Fibroblast of the aortic adventitia (primary cell): ENCODE measurements around the gene SLC1A7. TPM values are rescaled to one million over a fixed set of nuclear protein-coding genes. Genes with fewer than 3 reads are reported as not detected.

Experiments
- DNase-seq: peaks from one replicate; pipeline ENCODE4 v3.0.0-alpha.2; 2010; ENCODE audit warnings: low read depth
- H3K4me3 ChIP-seq: 2 replicates; pipeline ENCODE4 v1.5.1; 2011; ENCODE audit warnings: low read depth, mild to moderate bottlenecking, control low read depth, low read length, moderate library complexity
- total RNA-seq: library from RNA; depleted of rRNA; stranded (reverse); fragments of >200 nt; gene quantifications from 2 replicates; pipeline ENCODE4 v1.2.3, GENCODE V29; 2012; ENCODE audit warnings: low replicate concordance
- TF ChIP-seq, protein P1 (sequence below): IDR thresholded peaks from 2 replicates; pipeline ENCODE4 v1.5.1; 2011; ENCODE audit warnings: mild to moderate bottlenecking, low read length, control low read depth, inconsistent platforms; ENCODE audit not compliant: insufficient read depth

Gene SLC1A7
- total RNA-seq, 1 donor = 3.8 TPM

DNA sequence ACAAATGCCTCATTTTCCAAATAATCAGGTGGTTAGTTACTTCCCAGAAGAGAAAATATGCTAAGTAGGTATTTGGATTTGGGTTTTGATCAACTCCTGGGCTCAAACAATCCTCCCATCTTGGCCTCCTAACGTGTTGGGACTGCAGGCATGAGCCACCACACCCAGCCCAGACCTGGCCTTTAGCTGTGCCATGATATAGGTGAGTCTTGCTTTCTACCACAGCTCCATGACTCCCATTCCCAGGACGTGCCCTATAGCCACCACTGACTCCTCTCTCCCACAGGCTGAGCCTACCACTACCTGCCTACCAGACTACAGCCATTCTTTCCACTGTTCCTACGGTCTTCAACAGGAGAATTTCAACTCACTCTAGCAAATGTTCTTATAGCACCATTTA lies 1.8 kb upstream of the SLC1A7 start:
- DNase-seq = no peak
- TF ChIP-seq, protein P1, sequence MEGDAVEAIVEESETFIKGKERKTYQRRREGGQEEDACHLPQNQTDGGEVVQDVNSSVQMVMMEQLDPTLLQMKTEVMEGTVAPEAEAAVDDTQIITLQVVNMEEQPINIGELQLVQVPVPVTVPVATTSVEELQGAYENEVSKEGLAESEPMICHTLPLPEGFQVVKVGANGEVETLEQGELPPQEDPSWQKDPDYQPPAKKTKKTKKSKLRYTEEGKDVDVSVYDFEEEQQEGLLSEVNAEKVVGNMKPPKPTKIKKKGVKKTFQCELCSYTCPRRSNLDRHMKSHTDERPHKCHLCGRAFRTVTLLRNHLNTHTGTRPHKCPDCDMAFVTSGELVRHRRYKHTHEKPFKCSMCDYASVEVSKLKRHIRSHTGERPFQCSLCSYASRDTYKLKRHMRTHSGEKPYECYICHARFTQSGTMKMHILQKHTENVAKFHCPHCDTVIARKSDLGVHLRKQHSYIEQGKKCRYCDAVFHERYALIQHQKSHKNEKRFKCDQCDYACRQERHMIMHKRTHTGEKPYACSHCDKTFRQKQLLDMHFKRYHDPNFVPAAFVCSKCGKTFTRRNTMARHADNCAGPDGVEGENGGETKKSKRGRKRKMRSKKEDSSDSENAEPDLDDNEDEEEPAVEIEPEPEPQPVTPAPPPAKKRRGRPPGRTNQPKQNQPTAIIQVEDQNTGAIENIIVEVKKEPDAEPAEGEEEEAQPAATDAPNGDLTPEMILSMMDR = no peak

DNA sequence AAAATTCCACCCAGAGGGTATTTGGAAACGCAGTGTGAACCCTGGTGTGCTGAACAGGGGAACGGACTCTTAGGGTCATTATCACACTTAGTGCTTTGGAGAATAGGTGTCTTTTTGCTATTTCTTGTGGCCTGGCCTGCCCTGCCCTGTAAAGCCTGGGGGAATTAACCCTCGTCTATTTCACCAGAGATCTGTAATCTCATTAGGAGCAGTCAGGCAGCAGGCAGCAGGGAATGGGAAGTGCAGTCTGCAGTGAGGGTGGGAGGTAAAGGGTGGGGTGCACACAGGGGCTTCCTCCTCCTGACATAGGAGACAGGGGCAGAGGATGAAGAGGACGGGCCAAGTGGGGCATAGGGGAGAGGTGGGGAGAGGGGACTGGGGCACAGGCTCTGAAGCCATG lies 1.1 kb upstream of the SLC1A7 start:
- TF ChIP-seq, protein P1 = no peak
- no peak for DNase-seq
- H3K4me3 ChIP-seq = no peak overlapping the region

More for the DNA sequence above, 1.8 kb upstream of the SLC1A7 start:
- no peak overlapping the region for H3K4me3 ChIP-seq

DNA sequence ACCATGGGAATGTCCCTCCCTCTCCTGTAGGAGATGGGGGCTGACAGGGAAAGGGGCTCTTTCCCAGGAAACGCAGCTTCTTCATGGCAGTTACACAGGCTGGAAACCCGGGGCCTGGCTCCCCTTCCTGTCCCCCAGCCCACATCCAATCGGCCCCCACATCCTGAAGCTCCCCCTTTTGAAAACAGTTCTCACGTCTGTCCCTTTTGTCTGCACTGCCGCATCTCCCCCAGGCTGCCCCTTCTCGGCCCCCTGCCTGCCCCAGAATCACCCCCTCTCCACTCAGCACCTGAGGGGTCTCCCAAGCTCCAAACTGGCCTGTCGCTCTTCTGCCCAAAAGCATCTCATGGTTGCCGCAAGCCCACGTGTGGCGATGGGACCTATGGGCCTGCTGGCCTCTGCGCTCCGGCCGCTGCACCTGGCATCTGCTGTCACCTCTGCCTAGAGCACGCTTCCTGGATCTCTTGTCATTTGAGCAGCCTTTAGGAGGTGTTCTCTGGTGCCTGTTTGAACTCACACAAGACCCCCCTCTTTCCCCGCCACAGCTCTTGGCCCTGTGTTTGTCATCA lies 867 bp downstream of the SLC1A7 start:
- H3K4me3 ChIP-seq = no peak overlapping the region
- DNase-seq = no peak
- TF ChIP-seq, protein P1 = no peak

DNA sequence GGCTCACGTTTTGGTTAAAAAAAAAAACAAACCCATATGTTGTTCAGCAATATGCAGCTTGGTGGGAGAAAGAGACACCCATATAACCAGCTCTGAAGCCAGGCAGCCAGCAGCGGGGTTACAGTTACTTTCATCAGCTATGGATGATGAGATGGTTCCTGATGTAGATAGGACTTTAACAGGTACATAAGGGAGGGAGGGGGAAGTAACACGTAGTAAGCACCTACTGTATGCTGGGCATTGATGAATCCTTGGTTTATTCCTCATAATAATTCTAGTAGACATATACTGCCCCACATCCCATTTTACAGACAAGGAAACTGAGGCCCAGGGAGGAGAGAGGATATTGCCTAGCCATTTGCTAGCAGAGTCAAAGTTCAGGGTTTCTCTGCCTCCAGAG lies 2.0 kb downstream of the SLC1A7 start:
- no peak overlapping the region for H3K4me3 ChIP-seq
- DNase-seq = no peak
- TF ChIP-seq, protein P1 = no peak

DNA sequence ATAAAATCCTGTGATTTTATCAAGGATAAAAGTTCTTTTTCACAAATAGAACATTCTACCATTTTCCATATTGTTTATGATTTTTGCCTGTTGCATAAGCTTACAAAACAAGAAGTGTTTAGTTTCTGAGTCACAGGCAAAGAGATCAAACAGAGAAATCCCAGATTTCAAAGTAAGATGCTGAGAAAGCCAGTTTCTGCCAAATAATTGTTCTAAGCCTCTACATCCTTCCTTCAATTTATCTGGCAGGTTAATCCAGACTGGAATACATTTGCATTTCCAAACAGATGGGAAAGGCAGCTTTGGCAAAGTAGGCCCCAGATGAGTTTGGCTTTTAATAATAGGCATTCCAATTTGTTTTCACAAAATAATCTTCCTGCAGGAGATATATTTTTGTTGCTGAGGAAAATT lies 2.5 kb downstream of the SLC1A7 start:
- TF ChIP-seq, protein P1 = no peak
- H3K4me3 ChIP-seq = no peak overlapping the region
- peak; percentile 97 for DNase-seq

DNA sequence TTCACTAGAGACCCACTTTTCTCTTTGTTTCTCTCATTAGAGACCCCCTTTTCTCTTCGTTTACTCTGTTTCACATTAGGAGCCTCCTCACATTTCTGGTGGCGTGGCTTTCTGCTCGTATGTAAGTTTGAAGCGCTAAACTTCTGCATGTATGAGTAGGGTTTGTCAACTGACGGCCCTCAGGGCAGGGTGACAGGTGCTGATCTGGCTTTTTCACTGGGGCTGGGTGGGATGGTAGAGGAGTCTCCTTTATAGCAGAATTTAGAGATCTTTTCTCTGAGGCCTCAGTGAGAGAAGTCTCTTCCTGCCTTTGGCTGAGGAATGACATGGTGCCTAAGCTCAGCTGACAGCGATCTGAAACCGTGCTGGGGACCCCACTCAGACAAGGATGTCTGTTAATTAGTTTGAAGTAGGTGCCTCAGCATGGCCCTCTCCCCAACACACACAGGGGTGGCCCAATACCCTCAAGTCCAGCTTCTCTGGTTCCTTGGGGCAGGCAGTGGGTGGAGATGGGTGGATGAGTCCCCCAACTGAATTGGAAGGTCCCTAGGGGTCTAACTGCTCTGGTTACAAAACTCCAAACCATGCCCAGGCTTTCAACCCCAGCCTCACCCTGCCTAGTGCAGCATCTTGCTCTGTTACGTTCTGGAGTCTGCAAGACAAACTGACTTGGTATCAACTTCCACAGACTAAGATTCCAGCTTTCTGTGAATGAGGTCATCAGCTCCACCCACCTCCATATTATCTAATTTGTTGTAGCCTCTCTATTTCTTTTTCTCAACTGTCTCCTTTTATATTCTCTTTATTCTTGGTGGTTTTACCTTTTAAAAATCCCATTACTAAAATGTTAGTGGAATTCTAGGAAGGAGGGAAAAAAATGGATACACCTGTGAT lies 3.2 kb downstream of the SLC1A7 start:
- no peak overlapping the region for H3K4me3 ChIP-seq
- TF ChIP-seq, protein P1 = no peak
- peak; percentile 56 for DNase-seq
